Stimulated activated naive CD4-positive, alpha-beta T cell (primary cell): ENCODE measurements around the gene SLC10A6.
"Not testable (repeated sequence)": the region's sequence is repeated elsewhere in the genome, so short reads cannot be mapped to it uniquely, and the experiment has no call there.

ENCODE experiments used
- DNase-seq, 6 experiments: peaks; one replicate each; lab custom pipeline; 2025; lab: John Stamatoyannopoulos, UW

SLC10A6 gene

GRCh38 chr4:86848732-86849619 is at the start of gene SLC10A6:
SLC10A6 (minus strand) TSS chr4:86849384; CDS start chr4:86849115, 269 bp downstream.
- no peak for DNase-seq

- no peak for DNase-seq
Observed at GRCh38 chr4:86898562-86898961, 49.4 kb upstream of the SLC10A6 start.

GRCh38 chr4:86896596-86896995 is 47.4 kb upstream of the SLC10A6 start:
- DNase-seq = no peak

- peak in 3 of 6 experiments; percentile 4 to 51 (median 50) for DNase-seq
Observed at GRCh38 chr4:86895692-86896488, 46.7 kb upstream of the SLC10A6 start.

GRCh38 chr4:86894455-86894854 is 45.3 kb upstream of the SLC10A6 start:
- no peak for DNase-seq

GRCh38 chr4:86893136-86893535 is 44.0 kb upstream of the SLC10A6 start:
- no peak for DNase-seq

GRCh38 chr4:86892636-86892960 is 43.4 kb upstream of the SLC10A6 start:
- DNase-seq = no peak

DNA sequence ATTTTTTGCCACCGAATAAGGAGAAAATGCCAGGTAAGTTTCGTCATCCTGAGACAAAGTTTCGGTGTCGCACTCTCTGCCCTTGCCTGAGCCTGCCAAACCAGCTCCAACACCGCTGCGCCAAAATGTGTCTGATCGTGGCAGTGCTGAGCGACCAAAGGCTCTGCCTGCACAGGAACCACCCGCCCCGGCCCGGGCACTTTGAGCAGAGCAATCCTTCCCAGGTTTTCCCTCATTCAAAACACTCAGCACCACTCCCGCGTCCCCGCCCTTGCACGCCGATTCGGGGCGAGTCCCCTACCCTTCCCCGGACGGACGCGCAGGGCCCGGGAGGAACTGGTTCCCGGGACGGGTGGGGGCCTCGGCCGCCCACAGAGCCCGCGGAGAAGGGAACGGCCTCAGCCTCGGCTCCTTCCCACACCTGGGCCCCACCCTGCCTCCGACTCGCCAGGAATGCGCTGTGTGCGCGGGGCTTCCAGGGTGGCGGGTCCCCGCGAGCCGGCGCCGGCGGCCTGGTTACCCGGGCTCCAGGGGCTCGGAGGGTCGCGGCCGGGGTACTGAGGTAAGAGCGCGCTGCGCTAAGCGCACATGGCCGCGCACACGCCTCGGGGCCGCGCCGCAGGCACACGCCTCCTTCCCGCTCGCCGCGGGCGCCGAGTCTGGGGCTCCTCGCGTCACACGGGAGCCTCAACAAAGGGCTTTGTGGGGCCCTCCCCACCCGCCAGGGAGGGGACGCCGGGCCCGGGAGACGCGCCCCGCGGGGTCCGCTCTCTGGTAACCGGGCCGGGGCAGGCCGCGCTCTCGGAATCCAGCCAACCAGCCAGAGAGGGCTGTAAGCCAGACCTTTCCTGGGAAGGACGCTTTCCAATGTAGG is 42.8 kb upstream of the SLC10A6 start, which contains the start of gene C4orf36:
C4orf36 (minus strand) TSS at position 661 of the 874 bp plus-strand sequence. CDS start 902 bp downstream, outside the sequence.
- DNase-seq = peak in 3 of 6 experiments; percentile 22 to 32 (median 25)

DNA sequence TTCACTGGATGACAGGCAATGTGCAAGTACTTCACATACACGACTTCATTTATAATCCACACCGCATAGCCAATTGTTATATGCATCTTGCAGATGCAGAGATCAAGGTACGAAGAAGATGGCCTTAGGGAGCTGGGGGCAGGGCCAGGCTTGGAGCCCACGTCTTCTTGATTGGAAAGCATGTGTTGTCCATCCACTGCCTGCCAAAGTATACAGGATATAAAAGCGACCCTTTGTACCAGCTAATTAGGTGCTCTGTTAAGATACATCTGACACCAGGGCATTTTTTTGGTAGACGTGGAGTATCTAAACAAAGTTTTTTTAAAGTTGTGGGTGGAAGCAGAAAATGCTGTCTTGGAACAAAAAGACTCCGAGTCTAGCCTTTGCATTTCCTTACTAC is 41.6 kb upstream of the SLC10A6 start:
- DNase-seq = no peak

DNA sequence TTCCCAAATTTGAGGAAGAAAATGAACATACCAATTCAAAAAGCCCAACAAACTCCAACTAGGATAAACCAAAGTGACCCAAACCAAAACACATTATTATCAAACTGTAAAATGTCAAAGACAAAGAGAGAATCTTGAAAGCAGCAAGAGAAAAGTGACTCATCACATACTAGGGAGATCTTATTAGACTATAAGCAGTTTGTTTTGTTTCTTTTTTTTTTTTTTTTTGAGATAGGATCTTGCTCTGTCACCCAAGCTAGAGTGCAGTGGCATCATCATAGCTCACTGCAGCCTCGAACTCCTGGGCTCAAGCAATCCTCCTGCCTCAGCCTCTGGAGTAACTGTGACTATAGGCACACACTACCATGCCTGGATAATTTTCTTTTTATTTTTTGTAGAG is 30.5 kb upstream of the SLC10A6 start:
- no peak for DNase-seq

- DNase-seq = no peak
Observed at GRCh38 chr4:86878640-86879039, 29.5 kb upstream of the SLC10A6 start.

DNA sequence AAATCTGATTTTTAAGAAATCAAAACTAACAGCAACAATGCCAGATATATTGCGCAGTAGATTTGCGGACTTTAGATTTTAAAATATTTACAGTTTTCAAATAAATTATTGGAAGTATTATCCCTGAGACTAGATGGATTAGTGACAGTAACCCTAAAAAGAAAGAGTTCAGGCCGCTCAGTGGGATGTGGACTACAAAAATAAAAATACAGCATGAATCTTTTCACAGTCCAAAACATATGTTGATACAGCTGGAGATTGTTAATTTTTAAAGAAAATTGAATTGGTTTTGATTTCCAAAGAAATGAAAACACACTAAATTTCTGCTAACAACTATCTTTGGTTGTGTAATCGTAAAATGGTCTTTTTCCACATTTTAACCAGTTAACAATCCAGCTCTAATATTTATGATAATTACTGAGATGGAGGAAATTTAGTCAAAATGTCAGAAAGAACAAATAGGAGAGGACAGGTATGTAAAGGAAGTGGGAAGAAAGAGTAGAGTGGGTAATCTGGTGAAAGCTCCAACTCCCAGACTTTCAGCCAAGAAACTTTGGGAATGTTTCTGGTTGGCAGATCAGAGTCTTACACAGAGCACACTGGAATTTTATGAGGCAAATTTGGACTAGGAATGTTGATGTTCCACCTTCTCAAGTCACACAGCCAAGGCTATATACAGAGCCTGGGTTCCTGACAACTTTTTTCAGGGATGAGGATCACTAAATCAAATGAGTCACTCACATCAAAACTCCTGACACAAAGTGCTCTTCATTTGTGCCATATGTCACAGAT is 27.9 kb upstream of the SLC10A6 start:
- DNase-seq = no peak

DNA sequence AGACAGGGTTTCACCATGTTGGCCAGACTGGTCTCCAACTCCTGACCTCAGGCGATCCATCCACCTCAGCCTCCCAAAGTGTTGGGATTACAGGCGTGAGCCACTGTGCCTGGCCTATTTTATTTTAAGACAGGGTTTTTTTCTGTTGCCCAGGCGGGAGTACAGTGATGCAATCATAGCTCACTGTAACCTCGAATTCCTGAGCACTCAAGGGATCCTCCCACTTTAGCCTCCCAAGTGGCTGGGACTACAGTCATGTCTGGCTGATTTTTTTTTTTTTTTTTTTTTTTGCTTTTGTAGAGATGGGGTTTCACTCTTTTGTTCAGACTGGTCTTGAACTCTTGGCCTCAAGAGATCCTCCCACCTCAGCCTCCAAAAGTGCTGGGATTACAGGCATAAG is 26.3 kb upstream of the SLC10A6 start:
- not testable (repeated sequence) for DNase-seq

- no peak for DNase-seq
Observed at GRCh38 chr4:86872135-86872534, 23.0 kb upstream of the SLC10A6 start.

DNA sequence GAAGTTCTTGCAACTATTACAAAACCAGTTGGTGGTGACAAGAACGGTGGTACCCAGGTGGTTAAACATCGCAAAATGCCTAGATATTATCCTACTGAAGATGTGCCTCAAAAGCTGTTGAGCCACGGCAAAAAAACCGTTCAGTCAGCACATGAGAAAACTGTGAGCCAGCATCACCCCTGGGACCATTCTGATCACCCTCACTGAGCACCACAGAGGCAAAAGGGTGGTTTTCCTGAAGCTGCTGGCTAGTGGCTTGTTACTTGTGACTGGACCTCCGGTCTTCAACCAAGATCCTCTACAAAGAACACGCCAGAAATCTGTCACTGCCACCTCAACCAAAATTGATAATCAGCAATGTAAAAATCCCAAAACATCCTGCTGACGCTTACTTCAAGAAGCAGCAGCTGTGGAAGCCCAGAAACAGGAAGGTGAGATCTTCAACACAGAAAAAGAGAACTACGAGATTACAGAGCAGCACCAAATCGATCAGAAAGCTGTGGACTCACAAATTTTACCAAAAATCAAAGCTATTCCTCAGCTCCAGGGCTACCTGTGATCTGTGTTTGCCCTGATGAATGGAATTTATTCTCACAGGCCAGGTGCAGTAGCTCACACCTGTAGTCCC is 21.4 kb upstream of the SLC10A6 start:
- DNase-seq = no peak

DNA sequence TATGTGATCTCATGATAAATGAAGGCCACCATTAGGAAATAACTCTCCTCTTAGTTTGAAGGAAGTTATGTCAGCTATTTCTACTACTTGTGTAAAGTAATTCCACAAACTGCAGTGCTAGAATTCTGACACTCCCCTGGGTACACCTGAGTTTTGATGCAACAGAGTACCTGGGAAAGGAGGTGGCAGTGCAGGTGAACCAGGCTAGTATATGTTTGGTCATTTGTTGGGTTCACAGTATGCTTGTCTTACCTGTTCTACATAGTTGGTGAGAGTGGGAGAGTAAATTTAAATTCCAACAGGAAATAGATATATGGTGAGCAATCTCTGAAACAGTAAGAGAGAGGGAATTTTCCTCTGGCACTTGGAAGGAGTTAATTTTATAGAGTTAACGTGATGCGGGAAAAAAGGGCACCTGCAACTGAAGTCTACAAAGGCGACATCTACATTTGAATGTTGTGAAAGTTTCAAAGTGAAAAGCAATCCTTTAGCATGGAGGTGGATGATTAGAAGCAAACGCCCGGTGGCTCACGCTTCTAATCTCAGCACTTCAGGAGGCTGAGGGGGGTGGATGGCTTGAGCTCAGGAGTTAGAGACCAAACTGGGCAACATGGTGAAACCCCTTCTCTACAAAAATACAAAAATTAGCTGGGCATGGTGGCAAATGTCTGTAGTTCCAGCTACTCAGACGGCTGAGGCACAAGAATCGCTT is 8.3 kb upstream of the SLC10A6 start:
- no peak for DNase-seq

- DNase-seq = no peak
Observed at GRCh38 chr4:86856896-86857295, 7.7 kb upstream of the SLC10A6 start.

DNA sequence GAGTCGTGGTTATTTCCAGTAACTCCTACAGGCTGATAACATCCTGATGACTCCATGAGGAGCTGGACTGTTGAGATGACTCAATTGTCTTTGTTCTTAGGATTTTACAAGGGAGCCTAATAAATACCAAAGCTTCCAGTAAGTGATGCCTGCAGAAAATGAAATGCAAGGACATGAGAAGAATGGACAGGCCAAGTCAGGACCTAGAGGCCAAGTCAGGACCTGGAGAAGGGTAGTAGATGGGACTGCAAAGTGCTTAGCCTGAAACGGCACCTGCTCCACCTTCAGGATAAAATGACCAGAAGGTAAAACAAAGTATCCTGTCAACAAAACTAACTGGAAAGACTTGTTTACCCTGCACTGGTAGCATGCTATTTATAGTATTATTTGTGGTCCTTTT is 6.4 kb upstream of the SLC10A6 start:
- DNase-seq = no peak

DNA sequence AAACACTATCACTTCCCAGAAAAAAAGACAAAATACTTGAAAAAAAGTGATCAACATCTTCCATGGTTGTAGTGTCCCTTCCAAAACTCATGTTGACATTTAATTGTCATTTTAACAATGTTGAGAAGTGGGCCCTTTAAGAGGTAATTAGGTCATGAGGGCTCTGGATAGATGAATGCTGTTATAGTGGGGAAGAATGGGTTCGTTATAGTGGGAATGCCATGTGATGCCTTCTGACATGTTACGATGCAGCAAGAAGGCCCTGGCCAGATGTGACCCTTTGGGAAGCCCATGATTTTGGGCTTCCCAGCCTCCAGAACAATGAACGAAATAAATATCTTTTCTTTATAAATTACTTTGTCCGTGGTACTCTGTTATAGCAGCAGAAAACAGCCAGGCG is 4.0 kb upstream of the SLC10A6 start:
- DNase-seq = no peak

DNA sequence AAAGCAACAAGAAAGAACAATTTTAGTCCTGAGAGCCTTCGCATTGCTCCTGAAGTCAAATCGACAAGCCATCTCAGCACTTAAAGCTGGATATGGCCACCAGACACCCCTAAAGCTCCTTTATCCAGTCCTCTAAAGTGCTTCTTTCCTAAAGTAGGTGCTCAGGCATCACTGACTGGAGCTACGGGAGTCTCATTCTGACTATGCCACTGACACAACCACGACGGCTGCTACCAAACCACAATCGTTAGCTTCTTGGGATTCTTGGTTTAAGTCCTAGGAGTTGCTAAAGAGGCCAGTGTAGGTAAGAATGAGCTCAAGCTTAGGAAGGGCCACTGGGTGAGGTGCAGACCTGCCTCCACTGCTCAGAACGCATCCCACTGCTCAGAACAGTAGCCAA is 1.0 kb downstream of the SLC10A6 start:
- DNase-seq = no peak
